ENCODE results near the gene NDUFS2.

NDUFS2 gene

DNA sequence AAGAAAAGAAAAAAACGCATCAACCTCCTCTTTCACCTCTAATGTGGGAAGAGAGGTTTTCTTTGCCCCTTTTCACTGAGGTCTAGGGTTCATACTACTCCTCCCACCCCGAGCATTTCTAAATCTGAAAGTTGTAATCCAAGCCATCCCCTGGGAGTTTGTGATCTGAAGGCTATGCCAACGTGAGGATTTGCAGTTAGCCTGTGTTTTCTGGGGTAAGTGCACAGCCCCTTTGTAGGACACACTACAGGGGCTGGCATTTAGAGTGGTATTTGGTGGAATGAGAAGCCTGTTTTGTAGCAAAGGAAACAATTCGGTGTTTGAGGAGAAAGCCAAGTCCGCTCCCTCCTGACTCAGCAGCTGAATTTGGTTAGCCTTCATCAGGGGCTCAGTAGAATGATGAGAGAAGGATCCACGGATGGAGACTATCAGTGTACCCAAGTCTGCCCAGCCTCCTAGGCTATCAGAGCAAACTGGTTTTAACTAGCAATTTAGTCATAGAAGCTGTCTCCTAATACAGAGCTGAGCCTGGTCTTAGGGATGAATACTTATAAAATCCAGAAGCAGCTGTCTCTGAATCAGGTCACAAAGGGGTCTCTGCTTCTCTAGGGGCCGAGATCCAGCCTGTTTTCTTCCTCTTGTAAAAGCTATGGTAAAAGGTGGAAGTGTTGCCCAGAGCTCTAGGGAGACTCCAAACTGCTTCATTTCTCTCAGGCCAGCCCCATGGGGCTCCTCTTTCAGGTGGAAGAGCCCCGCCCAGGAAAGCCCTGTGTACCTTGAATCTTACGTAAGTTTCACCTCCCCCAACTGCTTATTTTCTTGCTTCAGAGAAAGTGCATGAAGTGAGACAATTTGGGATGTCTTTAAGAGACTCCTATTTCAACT, 58.5 kb downstream of the NDUFS2 start:
- H3K36me3 ChIP-seq (ENCODE audit: insufficient read depth, low read length), result no peaks in the 10 kb centered on the region
- peaks cover 9% of the 10 kb centered on the region for H3K4me1 ChIP-seq (ENCODE audit: insufficient read depth, low read length, poor library complexity, severe bottlenecking)
- peaks cover 3% of the 10 kb centered on the region; the same call in 1 of the 2 replicates for H3K9me3 ChIP-seq (ENCODE audit: insufficient read depth, low read depth, low read length)
- no peak overlapping the region for H3K4me3 ChIP-seq (ENCODE audit: low read length, poor library complexity, severe bottlenecking)
- no peaks in the 10 kb centered on the region for H3K79me2 ChIP-seq (ENCODE audit: insufficient read depth, low read length)
- no peaks in the 10 kb centered on the region for H3K9me2 ChIP-seq (replicated peaks; ENCODE audit: low read depth, low read length)
- 0 out of 2 replicates have a peak overlapping the region, but pooled peaks have one; percentile 21 for H2AFZ ChIP-seq (ENCODE audit: low read length)
- TF ChIP-seq, protein P1, sequence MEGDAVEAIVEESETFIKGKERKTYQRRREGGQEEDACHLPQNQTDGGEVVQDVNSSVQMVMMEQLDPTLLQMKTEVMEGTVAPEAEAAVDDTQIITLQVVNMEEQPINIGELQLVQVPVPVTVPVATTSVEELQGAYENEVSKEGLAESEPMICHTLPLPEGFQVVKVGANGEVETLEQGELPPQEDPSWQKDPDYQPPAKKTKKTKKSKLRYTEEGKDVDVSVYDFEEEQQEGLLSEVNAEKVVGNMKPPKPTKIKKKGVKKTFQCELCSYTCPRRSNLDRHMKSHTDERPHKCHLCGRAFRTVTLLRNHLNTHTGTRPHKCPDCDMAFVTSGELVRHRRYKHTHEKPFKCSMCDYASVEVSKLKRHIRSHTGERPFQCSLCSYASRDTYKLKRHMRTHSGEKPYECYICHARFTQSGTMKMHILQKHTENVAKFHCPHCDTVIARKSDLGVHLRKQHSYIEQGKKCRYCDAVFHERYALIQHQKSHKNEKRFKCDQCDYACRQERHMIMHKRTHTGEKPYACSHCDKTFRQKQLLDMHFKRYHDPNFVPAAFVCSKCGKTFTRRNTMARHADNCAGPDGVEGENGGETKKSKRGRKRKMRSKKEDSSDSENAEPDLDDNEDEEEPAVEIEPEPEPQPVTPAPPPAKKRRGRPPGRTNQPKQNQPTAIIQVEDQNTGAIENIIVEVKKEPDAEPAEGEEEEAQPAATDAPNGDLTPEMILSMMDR (conservative IDR thresholded peaks at IDR 0.05; ENCODE audit: low read length), result no peak
- no peak for TF ChIP-seq EZH2phosphoT487 (IDR thresholded peaks at IDR 0.05; ENCODE audit: borderline replicate concordance)
- H3F3A ChIP-seq (ENCODE audit: low read depth), result no peaks in the 10 kb centered on the region
- H4K20me1 ChIP-seq (ENCODE audit: insufficient read depth, low read length, poor library complexity, severe bottlenecking), result no peaks in the 10 kb centered on the region
- H3K9ac ChIP-seq (ENCODE audit: low read depth, low read length, poor library complexity, severe bottlenecking), result no peak overlapping the region
- no peak overlapping the region for H3K4me2 ChIP-seq (ENCODE audit: low read depth, low read length, poor library complexity, severe bottlenecking)
- no peaks in the 10 kb centered on the region for H3K27me3 ChIP-seq (ENCODE audit: insufficient read depth, low read length, poor library complexity, severe bottlenecking)

DNA sequence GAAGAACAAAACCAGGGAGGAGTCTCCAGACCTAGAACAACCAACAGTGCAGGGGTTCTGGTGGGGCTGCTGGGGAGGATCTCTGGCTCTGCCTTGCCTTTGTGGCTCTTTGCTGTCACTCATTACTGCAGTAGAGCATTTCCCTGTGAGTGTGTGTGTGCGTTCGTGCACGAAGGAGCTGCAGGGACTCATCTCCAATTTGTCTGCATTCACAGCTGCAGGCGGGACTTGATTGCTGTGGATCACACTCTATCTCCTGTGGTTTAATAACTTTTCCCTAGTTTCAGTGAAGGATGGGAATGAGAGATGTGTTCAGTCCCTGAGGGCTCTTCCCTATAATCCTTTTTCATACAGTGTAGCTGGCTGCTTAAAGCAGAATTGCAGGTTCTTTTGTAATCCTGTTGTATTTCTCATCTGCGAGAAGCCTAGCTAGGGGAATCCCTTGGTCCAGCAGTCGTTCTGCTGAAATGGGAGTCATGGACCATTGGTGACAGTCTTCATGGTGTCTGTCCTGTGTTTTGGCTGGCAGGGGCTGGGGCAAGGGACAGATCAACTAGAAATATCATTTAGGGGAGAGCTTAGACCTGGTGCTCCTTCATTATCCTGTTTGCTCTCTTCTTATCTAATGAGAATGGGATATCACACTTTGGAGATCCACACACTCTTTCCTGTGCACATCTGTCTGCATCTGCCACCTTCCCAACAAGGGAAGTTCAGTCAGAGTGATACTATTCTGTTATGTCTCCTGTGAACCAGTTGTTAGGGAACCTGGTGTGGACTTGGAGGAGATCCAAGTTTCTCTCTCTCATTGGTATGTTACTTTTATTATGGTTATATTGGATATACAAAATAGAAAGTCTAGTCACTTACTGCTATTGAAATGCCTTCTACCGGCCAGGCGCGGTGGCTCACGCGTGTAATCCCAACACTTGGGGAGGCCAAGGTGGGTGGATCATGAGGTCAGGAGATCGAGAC, 59.4 kb downstream of the NDUFS2 start:
- peaks cover 9% of the 10 kb centered on the region for H3K4me1 ChIP-seq (ENCODE audit: insufficient read depth, low read length, poor library complexity, severe bottlenecking)
- H2AFZ ChIP-seq (ENCODE audit: low read length), result peak overlapping the region; percentile 21; the same call in 1 of the 2 replicates
- no peak overlapping the region for H3K9ac ChIP-seq (ENCODE audit: low read depth, low read length, poor library complexity, severe bottlenecking)
- H4K20me1 ChIP-seq (ENCODE audit: insufficient read depth, low read length, poor library complexity, severe bottlenecking), result no peaks in the 10 kb centered on the region
- H3K27me3 ChIP-seq (ENCODE audit: insufficient read depth, low read length, poor library complexity, severe bottlenecking), result no peaks in the 10 kb centered on the region
- no peak overlapping the region for H3K4me3 ChIP-seq (ENCODE audit: low read length, poor library complexity, severe bottlenecking)
- H3K9me3 ChIP-seq (ENCODE audit: insufficient read depth, low read depth, low read length), result peaks cover 3% of the 10 kb centered on the region; the same call in 1 of the 2 replicates
- H3K9me2 ChIP-seq (replicated peaks; ENCODE audit: low read depth, low read length), result no peaks in the 10 kb centered on the region
- TF ChIP-seq EZH2phosphoT487 (IDR thresholded peaks at IDR 0.05; ENCODE audit: borderline replicate concordance), result no peak
- TF ChIP-seq, protein P1 (conservative IDR thresholded peaks at IDR 0.05; ENCODE audit: low read length), result no peak
- no peaks in the 10 kb centered on the region for H3K79me2 ChIP-seq (ENCODE audit: insufficient read depth, low read length)
- H3K4me2 ChIP-seq (ENCODE audit: low read depth, low read length, poor library complexity, severe bottlenecking), result no peak overlapping the region
- H3K36me3 ChIP-seq (ENCODE audit: insufficient read depth, low read length), result no peaks in the 10 kb centered on the region
- H3F3A ChIP-seq (ENCODE audit: low read depth), result no peaks in the 10 kb centered on the region
